GM18520 (cell line): ENCODE results near the gene TAPBP.

Source experiments
- ATAC-seq: cut with Tn5 transposase; IDR thresholded peaks from one replicate; pipeline ENCODE4 v1.9.1; 2021; ENCODE audit not compliant: unreplicated experiment

The TAPBP gene

DNA sequence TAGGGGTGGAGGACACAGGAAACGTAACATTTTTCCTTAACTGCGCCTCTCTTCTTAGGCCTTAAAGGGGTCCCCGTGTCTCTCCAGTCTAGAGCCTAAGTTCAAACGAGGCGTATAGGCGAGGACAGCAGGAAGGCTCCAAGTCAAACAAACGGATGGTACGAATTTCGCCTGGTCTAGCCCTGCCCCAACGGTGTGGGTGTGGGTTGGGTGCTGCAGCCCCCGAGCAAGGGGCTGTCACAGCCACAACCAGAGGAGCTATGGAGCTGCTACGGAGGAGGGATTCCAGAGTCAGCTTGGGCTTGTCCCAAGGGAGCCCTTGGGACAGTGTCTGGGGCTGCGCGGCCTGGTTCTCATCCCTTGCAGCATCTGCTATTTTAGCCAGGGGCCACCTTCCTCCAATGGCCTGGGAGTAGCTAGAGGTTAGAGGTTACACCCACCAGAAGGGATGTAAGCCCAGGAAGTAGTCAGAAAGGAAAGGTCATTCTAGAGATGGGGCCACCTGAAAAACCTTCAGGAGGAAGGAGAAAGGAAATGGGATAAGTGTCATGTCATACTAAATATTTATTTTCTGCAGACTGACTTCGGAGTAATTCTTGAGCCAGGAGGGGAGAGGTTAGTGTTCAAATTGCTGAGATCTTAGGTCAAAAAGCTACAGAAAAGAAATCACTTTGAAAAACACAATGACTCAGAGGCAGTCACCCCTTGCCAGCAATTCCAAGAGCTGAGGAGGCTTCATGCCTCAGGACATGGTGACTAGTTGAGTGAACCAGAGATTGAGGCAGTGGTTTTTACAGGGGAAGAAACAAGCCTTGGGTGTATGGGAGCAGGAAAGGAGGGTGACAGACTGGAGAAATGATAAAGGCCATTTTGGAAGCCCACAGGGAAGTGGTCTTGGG is 63.9 kb downstream of the TAPBP start:
- ATAC-seq, result no peak
